Epithelial cell of proximal tubule (primary cell): ENCODE data around the gene MMP19. TPM values are rescaled to one million over a fixed set of nuclear protein-coding genes. Genes with fewer than 3 reads are reported as not detected.

Experiments used
- DNase-seq: peaks from one replicate; pipeline ENCODE4 v3.0.0-alpha.2; 2011; ENCODE audit warnings: low read depth
- H3K4me3 ChIP-seq: 2 replicates; pipeline ENCODE4 v1.5.1; 2011; ENCODE audit warnings: low read depth, mild to moderate bottlenecking, low read length
- total RNA-seq: library from RNA; depleted of rRNA; stranded (reverse); fragments of >200 nt; gene quantifications from 2 replicates; pipeline ENCODE4 v1.2.3, GENCODE V29; 2015
- TF ChIP-seq, protein P1 (sequence below): conservative IDR thresholded peaks from 2 replicates; pipeline ENCODE4 v1.5.1; 2012; ENCODE audit warnings: low read depth, mild to moderate bottlenecking, low read length

Gene MMP19
- total RNA-seq, 1 donor from 2014 or later = 1.3 TPM

DNA sequence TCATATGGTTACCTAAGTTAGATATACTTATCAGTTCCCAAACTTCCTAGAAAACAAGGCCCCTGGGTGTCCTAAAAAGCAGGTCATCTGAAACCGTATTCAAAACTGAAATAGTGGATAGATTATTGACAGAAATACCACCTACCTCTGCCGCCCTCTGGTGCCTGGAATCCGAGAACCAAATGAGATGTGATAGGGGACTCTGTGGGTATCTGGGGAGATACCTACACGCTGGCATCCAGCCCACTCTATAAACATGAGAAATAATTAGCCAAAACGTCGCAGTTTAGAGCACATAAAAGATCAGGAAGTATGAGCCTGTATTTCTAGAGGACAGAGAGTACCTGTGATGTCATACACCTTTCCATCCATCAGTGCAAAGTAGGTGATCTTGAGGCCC, 20.5 kb downstream of the MMP19 start:
- no peak for DNase-seq
- TF ChIP-seq, protein P1, sequence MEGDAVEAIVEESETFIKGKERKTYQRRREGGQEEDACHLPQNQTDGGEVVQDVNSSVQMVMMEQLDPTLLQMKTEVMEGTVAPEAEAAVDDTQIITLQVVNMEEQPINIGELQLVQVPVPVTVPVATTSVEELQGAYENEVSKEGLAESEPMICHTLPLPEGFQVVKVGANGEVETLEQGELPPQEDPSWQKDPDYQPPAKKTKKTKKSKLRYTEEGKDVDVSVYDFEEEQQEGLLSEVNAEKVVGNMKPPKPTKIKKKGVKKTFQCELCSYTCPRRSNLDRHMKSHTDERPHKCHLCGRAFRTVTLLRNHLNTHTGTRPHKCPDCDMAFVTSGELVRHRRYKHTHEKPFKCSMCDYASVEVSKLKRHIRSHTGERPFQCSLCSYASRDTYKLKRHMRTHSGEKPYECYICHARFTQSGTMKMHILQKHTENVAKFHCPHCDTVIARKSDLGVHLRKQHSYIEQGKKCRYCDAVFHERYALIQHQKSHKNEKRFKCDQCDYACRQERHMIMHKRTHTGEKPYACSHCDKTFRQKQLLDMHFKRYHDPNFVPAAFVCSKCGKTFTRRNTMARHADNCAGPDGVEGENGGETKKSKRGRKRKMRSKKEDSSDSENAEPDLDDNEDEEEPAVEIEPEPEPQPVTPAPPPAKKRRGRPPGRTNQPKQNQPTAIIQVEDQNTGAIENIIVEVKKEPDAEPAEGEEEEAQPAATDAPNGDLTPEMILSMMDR = peak; percentile 74
- H3K4me3 ChIP-seq = no peak overlapping the region

DNA sequence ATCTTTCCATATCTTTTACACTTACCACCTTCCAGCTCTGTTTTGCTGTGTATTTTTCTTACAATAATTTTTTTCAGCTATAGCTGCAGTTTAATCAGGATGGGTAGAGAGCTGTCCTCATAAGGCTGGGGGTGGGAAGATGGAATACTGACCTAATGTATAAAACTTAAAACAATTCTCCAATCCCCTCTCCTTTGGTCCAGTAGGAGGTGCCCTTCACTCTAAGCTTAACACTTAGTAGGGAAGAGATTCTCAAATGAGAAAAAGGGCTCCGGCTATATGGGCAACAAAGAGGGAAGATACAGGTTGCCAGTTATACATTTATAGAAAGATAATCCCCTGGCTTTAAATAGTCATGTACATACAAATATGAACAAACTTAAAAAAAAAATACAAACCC, 22.1 kb downstream of the MMP19 start:
- no peak for DNase-seq
- TF ChIP-seq, protein P1 = peak; percentile 38

DNA sequence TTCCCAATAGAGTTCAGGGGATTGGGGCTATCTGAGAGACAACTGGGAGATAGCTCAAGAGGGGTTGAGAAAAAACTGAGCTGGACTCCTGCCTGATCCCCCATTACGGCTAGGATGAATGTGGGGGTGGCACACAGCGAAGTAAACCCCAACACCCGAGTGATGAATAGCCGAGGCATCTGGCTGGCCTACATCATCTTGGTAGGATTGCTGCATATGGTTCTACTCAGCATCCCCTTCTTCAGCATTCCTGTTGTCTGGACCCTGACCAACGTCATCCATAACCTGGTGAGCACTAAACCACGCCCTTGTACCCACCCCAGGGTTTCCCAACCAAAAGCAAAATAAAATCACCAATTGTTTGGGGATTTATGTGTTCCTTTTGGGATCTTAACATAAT, 23.9 kb downstream of the MMP19 start:
- H3K4me3 ChIP-seq = peak overlapping the region; percentile 99
- TF ChIP-seq, protein P1 = no peak
- no peak for DNase-seq

More for the DNA sequence above, 22.1 kb downstream of the MMP19 start:
- no peak overlapping the region for H3K4me3 ChIP-seq

DNA sequence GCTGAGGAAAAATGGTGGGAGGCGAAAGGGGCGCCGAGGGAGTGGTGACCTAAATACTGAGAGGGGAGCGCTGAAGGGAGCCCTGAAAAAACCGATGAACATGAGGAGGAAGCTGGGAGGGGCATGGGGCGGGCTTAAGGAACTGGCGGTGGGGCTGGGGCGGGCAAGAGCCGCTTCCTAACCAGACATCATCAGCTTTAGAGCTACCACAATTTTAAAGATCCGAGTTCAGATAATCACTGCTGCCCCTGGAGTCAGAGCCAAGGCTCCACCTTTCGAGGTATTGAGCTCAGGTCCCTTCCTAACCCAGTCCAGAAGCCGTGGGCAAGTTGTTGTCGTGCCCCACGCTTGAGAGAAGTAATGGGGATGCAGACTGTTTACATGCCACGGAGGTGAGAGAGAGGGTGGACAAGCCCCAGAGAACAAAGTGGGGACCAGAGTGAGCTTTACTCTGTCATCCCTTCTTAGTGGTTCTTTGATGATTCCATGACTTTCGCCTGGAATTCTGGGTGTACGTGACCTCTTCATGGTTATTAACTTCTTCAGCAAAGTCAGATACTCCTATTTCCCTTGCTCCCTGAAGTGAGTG, 24.5 kb downstream of the MMP19 start:
- peak overlapping the region; percentile 99 for H3K4me3 ChIP-seq
- TF ChIP-seq, protein P1 = no peak
- no peak for DNase-seq

DNA sequence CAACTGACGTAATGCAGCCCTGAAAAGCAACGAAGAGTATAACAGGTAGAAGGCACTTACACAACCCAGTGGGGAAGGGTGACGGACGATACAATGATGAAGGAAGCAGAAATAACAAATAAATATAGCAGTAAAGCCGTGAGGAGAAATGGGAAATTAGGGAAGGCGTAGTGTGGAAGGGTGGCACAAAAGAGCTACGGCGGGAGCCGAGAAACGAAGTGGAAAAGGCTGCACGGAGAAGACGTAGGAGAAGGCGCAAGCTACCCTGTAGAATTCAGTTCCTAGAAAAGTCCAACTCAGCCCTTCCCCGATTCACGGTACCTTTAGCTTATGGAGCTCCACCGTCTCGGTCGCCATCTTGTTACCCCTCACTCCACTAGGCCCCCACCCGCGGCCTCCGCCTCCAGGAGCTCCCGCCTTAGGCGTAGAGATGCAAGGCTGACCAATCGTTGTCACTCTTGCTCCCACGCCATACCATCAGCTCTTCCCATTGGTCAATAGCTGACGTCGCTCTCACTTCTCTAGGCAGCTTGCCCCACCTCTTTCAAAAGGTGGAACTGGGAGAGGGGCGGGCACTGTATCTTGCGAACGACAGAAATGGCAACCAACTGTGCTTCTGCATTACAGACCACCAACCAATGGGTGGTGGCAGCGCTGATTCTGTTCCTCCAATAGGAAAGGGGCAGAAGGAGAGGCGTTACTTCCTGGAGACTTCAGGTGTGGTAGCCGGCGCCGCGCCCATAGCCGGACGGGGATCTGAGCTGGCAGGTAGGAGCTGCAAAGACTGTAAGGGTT, 25.2 kb downstream of the MMP19 start, which contains the start of the genes ORMDL2 and SARNP:
TSS of gene ORMDL2 (plus strand) at position 697 of the 795 bp plus-strand sequence. CDS start 959 bp downstream, outside the sequence.
TSS of gene SARNP (minus strand) at position 380 of the 795 bp plus-strand sequence. CDS start at position 357, 23 bp downstream.
- TF ChIP-seq, protein P1 = no peak
- peak; percentile 98 for DNase-seq
- H3K4me3 ChIP-seq = peak within 1 kb of the TSS; percentile 99

DNA sequence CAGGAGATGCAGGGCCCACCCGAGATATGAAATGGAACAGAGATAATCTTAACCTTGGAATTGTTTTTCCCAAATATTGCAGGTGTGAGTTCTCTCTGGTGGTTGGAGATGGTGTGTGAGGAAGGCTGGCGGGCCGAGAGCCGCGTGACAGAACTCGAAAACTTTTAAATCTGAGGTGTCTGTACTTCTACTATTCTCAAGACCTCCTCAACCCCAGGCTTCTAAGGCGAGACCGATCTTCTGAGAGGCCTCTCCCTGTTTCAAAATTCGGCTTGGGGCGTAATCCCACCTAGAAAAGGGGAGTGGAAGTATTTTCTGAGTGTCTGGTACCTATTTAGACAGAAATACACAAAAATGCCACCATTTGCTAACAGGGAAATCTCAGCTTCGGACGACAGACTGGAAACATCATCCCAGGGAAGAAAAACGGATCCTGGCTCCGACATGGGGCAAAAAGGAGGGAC, 25.8 kb downstream of the MMP19 start:
- TF ChIP-seq, protein P1 = no peak
- DNase-seq = no peak

More for the DNA sequence above, 25.8 kb downstream of the MMP19 start:
- peak overlapping the region; percentile 99 for H3K4me3 ChIP-seq
